NCI-H1417 (cell line): ENCODE results near the gene AEBP1.

Source experiments
- DNase-seq, 3 experiments: peaks; one replicate each; lab custom pipeline; 2025; lab: John Stamatoyannopoulos, UW

AEBP1 gene

DNA sequence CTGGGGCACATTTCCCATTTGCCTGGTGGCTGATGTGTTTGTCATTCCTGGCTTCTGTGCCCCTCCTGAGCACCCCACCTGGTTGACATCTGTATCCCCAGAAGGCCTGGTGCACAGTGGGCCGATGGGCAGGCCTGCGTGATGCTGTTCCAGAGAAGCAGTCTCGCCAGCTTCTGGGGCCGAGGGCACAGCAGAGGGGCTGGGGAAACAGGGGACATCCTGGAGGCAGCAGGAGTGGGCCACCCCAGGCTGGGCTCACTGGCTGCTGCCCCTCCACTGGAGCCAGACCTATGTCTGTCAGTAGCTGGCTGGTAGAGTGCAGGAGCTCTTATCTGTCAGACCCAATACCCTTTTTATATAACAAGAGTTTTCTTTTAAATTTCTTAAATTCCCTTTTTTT, 37.9 kb downstream of the AEBP1 start:
- DNase-seq: no peak

DNA sequence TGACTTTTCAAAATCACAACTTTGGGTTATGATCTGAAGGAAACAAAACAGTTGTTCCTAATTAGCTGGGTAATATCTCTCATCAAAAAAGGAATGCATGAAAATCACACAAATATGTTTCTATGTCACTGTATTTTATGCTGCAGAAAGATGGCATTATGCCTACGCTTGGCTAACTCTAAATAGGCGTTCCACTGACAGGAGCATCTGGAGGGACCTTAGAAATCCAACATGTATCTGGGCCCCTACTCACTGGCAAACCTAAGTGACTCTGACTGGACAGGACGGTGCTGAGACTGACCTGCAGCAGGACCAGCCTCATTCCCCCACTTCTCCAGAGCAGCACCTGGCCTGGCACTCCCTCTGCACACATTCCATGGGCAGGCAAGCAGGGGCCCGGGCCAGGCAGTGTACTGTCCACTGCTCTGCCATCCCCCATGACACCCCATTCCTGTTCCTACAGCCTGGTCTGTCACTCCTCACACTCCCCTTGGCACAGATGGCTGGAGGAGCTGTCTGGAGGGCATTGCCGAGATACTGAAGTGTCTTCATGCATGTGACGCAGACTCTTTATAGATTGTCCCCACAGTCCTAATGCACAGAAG, 39.6 kb downstream of the AEBP1 start:
- no peak for DNase-seq

DNA sequence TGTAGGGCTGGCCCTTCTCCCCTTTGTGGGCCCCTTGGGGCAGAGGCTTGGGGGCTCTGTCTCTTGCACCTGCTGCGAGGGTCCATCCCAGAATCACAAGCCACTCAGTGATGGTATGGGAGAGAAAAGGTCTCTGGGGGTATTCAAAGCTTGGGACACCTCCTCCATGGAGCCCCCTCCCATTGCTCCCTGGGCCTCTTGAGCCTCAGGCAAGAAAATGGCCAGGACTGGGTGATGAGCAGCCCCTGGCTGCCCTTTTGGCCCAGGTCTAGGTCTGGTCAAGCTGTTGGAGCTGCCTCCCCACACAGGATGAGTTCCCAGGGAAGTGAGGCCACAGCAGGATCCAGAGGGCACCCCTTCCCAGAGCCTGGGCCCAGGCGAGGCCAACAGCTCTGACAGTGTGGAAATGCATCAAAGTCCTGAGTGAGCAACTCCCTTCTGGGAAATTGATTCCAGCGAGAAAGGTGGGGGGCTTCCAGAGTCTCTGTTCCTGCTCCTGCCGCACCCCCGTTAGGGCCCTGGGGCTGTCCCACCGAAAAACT, 40.4 kb downstream of the AEBP1 start:
- no peak for DNase-seq

DNA sequence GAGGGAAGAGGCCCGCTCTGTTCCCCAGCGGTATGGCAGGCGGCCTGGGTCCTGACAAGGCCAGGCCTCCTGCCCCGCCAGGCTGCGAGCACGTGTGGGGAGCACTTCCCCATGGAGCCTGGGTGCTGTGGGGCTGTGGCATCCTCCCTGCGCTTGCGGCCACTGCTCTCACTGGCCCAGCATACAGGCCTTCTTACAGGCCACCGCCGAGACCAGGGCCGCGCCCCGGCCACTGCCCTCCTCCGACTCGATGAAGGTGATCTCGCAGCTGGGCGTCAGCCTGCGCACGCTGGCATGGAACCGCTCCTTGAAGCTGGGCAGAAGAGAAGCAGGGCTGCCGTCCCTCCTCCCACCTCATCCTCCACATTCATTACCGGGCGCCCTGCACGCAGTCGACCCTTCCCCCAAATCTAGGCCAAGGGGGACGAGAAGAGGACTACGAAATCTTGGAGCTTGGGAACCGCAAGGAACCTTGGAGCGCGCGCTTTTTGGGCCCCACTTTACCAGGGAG, 40.9 kb downstream of the AEBP1 start:
- DNase-seq: no peak

DNA sequence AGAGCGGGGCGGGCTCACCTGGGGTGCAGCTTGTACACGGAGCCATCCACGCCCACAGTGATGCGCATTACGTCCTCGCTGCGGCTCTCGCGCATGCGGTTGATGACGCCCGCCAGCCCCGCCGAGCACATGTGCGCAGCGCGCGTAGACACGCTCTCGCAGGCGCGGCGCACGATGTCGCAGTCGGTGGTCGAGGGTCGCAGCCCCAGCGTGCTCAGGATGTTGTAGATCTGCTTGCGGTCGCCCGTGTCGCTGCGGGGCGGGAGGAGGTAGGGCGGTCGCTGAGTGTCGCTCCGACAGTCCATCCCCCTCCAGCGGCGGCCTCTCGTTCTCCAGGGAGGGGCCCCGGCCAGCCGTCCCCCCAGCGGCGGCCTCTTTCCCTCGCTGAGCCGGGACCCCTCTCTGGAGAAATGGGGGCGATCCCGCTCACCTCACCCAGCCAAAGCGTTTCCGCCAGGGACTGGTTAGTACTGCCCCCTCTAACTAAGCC, 41.4 kb downstream of the AEBP1 start:
- no peak for DNase-seq

DNA sequence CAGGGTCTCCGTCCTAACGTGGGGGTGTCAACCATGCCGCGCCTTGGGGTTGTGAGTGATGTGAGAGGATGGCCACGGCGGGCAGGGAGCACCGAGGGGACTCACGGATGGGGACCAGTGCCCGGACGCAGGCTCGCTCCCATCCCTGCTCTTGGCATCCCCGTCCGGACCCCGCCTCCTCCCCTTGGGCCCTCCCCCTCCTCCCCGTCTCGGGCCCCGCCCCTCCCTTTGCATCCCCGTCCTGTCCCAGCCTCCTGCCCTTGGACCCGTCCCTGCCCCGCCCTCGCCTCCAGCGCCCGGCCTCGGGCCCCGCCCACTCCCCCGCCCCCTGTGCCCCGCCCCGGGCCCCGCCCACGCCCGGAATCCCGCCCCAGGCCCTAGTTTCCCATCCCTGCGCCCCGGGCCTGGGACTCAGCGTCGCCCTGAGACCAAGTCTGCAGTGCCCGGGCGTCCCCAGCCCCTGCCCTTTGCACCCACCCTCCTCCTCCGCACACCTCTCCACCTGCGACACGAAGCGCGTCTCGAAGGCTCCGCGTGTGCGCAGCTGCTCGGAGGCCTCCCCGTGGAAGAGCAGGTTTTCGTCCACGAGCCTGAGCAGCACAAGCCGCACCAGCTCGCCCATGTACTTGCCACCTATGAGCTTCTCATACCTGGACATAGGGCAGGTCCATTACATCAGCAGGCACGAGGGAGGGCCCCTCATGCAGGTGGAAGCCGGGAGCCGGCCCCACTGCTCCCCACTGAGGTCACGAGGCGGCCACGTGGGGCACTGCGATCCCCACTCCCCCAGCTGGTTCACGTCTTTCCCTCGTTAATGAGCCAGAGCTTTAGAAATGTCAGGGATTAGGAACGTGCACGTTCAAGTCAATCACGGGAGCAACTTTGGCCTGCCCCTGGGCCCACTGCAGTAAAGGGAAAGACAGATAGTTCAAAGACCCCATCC, 42.1 kb downstream of the AEBP1 start:
- DNase-seq: no peak

DNA sequence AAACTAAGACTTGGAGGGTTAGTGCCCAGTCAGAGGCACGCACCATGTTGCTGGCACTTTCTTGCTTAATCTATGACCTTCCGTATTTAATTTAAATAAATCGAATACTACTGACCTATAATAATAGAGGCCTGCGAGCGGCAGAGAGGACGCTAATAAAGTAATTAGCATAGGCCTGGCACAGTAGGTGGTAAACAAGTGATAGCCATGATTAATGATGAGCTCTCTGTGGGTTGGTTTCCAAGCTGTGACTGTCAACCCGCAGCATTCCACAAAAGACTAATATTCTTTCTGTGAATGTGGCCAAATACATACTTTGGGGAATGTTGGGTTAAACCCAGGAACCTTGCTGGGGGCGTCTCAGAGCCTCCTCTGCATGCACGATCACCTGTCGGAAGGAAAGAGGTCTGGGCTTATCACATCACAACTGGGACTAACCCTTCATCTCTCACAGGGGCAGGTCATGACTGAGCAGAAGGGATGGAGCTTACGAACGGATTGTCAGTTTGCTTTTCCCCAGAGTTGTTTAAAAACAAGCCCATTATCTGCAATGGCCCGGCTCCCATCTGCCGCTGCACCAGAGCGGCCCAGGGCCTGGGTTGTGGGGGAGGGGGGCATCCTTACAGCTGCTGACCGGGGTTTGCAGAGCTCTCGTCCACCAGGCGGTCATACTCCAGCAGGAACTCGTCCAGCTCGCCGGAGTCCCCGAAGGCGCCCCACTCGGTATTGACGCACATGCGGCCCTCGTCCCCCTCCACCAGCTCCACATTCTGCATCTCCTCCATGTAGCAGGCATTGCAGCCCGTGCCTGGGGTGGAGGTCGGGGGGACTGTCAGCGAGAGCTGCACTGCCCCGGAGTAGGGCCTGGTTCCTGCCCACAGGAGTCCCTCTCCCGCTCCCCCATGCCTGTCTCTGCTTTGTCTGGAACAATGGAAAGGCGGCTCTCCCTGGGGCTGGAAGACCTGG, 43.2 kb downstream of the AEBP1 start:
- DNase-seq: no peak

DNA sequence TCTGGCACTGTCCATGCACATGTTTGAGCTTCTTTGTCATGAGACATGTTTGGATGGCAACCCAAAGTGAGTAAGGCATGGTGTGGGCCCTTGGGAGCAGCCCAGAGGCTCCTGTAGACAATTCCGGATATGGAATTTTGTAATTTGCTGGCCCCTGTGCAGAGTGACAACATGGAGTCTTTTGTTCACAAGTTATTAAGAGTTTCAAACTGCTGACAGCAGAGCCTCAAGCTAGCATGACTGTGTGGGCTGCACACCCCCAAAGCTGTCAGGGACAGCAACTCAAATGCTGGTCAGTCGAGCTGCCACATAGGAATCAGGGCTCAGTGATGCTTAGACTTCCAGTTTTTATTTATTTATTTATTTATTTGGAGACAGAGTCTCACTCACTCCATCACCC, 44.0 kb downstream of the AEBP1 start:
- DNase-seq: no peak

DNA sequence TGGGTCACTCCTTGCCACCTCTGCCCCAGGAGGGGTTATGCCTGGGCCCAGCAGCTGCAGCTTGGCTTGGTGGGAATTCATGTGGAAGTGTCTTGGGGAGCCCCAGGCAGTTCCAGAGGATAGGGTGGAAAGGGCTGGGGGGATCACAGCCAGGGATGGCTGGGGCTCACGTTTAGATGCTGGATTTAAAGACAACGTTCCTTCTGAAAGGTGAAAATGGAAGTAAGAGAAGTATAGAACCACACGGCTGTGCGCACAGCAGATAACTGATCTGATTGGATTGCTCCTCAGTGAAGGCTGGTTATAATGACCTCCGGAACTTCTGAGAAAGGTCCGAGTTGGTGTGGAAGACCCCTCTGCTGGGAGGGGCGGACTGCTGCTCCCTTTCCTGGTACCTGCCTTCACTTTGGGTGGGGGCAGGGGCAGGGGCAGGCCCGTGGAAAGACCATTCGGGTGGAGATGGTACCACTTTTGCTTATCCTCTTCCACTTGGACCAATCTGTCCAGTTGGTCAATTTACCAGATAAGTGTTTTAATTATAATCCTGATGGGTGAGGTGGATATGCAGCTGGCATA, 44.9 kb downstream of the AEBP1 start:
- DNase-seq: no peak

DNA sequence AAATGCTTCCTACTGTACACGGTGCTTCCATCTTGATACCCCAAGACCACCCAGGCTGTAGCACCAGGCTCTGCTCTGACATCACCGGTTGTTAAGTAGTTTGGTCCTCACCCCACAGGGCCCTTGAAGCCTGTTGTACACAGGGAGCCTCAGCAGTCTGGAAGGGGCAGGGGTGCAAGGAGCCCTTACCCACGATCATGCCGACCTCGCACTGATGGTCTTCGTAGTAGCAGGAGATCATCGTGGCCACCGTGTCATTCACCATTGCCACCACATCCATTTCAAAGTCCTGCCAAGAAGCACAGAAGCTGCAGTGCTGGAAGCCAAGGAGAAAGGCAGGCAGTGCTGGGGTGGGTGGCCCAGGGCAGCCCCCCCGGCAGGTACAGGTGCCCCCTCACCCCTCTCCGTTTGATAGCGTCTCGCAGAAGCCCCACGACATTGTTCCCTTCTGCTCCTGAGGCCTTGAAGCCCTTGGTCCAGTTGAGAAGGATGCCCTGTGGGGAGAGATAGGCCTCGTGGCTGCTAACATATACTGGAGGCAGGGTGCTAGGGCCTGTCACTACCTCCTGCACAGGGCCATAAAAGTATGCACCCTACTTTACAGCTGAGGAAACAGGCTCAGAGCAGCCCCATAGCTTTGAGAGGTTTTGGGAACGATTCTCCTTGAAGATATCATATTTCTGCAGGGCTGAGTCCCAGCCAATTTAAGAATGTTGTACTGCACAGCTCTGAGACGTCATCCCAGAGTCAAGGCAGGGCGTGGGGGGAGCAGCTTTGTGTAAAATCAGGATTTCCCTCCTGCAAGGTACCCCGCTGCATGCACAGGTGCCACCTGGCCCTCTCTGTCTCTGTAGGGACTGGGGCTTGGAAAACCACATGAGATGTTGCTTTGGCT, 45.7 kb downstream of the AEBP1 start:
- DNase-seq: no peak

DNA sequence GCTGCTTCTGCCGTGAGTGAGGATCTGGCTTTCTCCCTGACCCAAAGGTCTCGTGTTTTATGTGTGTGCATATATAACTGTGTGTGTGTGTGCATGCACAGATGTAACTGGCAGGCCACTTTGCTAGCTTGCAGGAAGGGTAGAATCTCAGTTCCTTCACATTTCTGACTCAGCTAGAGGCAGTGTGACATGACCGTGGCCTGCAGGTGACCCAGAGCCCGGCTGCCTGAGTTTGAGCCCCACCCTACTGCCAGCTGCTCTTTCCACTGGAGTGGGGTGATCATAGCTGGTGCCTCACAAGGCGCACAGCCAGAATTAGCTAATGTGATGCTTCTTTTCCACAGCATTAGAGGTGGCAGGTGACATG, 46.3 kb downstream of the AEBP1 start:
- DNase-seq: no peak

DNA sequence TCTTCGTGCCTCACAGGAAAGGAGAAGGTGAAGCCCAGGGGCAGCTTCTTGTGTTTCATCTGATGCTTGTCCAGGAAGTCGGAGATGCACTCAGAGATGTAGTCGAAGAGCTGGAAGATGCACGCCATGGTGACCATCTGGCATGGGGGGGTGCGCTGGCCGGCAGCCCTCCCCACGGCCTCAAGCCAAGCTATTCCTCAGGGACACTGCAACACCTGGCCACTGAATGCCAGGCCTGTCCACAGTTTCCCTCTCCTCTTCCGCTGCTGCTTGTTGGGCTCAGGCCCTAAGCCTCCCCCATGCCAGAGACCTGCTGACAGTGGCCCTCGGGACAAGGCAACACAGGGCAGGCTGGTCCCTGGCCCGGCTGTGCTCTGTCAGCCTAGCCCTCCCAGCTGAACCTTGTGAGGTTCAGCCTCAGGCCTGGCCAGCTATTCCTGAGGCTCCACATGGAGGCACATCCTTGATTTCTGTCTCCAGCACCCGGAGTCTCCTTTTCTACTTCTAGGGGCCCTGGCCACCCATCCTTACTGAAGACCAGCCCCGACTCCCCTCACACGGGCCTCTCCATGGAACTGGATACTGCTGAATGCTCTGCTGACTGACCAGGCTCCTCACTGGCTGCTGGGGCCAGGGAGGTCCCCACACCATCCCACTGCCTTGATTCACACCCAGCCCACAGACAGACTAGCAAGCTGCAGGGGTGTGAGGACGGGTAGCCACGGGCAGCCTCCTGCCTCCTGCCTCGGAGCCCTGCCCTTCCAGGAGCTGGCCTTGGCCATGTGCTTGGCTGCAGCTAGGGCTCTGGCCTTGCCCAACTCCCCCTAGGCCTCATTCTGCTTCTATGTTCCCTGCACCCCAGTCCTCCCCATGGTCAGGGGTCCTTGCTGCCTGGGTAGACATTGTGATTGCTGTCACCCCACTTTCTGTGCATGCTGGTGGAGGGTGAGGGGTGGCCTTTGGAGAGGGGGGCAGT, 47.1 kb downstream of the AEBP1 start:
- no peak for DNase-seq

DNA sequence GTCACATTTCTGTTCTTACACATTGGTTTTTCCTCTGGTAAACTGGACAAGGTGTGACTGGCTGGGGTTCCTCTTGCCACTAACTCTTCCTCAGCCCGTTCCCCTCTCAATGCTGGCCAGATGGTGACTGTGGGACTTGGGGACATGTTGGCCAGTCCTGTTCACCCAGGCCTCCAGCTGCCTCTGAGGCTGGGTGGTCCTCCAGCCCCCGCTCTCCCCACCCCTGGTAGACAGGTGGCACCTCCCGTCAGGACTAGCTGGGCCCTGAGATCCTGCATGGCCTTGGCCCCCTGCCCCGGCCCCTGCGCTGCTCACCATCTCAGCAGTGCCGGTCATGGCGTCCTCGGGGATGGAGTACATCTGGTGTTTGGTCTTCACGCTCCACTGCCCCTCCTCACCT, 47.8 kb downstream of the AEBP1 start:
- no peak for DNase-seq

DNA sequence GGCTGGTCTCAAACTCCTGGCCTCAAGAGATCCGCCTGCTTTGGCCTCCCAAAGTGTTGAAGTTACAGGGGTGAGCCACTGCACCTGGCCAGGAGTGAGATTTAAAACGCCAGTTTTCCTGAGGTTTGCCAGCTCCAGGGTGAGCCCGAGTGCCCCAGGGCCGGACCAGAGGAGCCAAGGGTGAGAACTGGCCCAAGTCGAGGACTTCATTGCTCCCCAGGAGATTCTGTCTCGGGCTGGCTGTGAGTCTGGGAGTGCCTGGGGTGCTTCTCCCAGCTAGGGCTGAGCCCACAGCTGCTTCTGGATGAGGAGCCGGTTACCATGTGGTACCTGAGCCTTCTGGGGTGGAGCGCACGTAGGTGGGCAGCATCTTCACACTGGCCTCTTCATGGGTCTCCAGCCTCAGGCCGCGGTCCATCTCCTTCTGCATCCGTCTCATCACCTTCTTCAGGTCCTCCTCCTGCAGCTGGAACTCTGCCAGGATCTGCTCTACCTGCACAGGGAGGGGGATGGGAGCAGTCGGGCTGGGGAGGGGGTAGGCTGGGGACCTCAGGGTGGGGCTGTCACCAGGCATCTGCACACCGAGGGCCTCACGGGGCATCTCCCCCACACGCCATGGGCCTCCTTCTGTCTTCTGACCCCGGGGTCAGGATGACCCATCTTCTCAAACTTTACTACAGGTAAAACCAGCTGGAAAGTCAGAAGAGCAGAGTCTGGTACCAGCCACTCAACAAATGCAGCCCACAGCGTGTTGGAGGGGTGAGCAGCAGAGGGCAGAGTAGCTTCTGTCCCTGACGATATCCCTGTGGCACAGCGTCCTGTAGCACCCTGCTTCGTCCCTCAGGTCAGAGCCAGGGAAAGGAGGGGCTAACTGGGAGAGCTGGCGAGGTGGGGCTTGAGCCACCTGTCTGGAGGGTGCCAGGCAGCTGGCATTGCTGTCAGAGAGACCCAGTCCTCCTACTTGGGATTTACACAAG, 49.1 kb downstream of the AEBP1 start:
- peak in 1 of 3 experiments; percentile 12 for DNase-seq

DNA sequence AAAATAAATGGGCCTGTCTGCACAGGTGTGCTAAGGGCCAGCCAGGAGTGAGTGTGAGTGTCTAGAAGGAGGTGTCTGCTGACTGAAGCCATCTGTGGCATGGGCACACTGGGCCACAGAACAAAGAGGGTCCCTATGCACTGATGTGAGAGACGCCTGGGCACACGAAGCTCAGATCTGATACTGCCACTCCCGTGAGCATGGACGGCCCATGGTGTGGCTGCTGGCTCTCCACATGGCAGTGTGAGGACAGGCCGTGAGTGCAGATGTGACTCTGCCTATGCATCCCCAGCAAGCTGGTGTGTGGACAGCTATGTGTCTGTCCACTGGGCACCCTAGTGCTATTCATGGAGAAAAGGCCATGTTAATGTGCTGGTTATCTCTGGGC, 49.8 kb downstream of the AEBP1 start:
- DNase-seq: no peak

DNA sequence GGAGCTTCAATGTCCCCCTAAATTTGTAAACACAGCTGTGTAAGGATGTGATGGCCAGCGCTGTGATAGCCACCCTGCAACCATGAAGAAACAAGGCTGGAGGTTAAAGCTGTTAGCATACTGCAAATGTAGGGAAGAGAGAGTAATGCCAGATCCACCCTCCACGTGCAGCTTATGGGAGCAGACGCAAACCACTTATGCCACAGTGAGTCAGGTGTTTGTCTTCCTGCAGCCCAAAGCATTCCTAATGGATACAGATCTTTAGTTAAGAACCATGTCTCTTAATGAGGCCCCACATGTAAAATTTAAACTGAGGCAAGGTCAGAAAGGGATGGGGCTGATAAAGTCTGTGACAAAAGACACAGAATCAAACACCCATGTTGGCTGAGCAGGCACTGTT, 50.6 kb downstream of the AEBP1 start:
- DNase-seq: no peak

DNA sequence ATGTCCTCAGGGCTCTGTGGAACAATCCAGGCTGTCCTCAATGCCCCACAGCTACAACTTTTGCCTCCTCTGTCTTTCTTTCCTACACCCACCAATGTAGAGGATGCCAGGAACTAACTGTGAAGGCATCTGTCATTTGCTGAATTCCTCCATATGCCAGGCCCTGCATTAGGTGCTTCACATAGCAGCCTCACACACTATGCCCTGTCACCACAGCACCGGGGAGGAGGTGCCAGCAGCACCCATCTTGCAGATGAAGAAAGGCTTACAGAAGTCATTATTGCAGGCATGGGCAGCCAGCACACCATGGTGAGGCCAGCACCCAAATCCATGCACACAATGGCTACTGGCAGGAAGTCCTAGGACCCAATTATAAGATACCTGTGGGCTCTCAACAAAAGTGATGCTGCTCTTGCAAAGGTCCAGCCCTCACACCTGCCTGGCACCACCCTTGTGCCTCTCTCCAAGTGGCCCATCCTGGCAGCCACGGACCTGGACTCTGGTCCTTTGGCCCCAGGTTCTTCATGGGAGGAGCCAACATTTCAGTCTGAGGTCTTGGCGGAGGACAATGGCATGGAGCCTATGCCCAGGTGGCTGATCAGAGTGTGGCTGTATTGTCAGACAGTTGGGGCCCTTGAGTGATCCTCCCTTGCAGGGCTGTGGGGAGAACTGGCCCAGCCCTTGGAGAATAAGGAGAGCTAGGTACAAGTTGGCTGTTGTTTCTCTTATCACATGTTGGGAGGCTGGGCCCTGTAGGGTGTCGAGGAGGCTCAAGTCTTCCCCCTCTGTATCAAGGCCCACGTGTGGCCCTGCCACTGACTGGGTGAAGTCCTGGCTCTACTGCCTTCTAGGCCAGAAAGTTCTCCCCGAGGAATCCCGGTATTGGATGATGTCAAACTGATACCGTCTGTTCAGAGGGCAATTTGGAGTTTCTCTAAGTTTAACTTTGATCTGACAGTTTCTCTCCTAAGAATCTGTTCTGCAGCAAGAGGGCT, 51.3 kb downstream of the AEBP1 start:
- no peak for DNase-seq
